CD14-positive monocyte (primary cell): ENCODE data around the gene FBXW7. TPM values are rescaled to one million over a fixed set of nuclear protein-coding genes. Genes with fewer than 3 reads are reported as not detected.
A peak's percentile ranks its signal among the peaks of the same experiment; 100 is the strongest.

Experiments used
- DNase-seq, 3 donors: peaks; one replicate each; pipeline ENCODE4 v3.0.0-alpha.2; 2011 to 2022
- H2AFZ ChIP-seq: 2 replicates; pipeline ENCODE4 v1.6.0; 2012; ENCODE audit warnings: mild to moderate bottlenecking, low read depth, low read length, inconsistent platforms; ENCODE audit not compliant: insufficient read depth, poor library complexity, severe bottlenecking
- H3K27ac ChIP-seq, 2 donors: 1 replicate in 1 of 2; 2 replicates in 1 of 2; pipeline ENCODE4 v1.5.1; 2012 to 2013; ENCODE audit warnings: low read length in 2 of 2, control low read depth in 1 of 2, inconsistent platforms in 1 of 2, low read depth in 1 of 2, mild to moderate bottlenecking in 1 of 2
- H3K27me3 ChIP-seq, 2 donors: one replicate each; pipeline versions ENCODE4 v1.6.0 to v1.6.1; 2011 to 2013; ENCODE audit warnings: low read length in 2 of 2; ENCODE audit not compliant: control insufficient read depth in 2 of 2, insufficient read depth in 2 of 2
- H3K36me3 ChIP-seq, 2 donors: replicated peaks in 1 of 2; 1 replicate in 1 of 2; 2 replicates in 1 of 2; pipeline versions ENCODE4 v1.5.1 to v1.6.1; 2012 to 2013; ENCODE audit warnings: low read length in 2 of 2, control low read depth in 1 of 2, inconsistent platforms in 1 of 2, mild to moderate bottlenecking in 1 of 2; ENCODE audit not compliant: insufficient read depth in 2 of 2, control insufficient read depth in 1 of 2
- H3K4me1 ChIP-seq, 2 donors: 1 replicate in 1 of 2; 2 replicates in 1 of 2; pipeline versions ENCODE4 v1.5.1 to v1.6.1; 2012 to 2013; ENCODE audit warnings: low read length in 2 of 2, control low read depth in 1 of 2, inconsistent platforms in 1 of 2, mild to moderate bottlenecking in 1 of 2, moderate library complexity in 1 of 2; ENCODE audit not compliant: insufficient read depth in 2 of 2, control insufficient read depth in 1 of 2
- H3K4me2 ChIP-seq: replicated peaks from 2 replicates; pipeline ENCODE3; 2012; ENCODE audit warnings: low read length, moderate library complexity, mild to moderate bottlenecking; ENCODE audit not compliant: poor library complexity, severe bottlenecking; ENCODE audit errors: extremely low read depth
- H3K4me3 ChIP-seq, 3 experiments: fragments of 200-600 bp in 1 of 3; sonication (generic) in 1 of 3; replicated peaks in 1 of 3; 1 replicate in 2 of 3; 2 replicates in 1 of 3; pipeline ENCODE4 v1.5.1; 2011 to 2013; ENCODE audit warnings: low read length in 3 of 3, mild to moderate bottlenecking in 3 of 3, control low read depth in 2 of 3, low read depth in 2 of 3, inconsistent platforms in 1 of 3, moderate library complexity in 1 of 3
- H3K79me2 ChIP-seq: 2 replicates; pipeline ENCODE4 v1.6.0; 2012; ENCODE audit warnings: mild to moderate bottlenecking, control low read depth, inconsistent platforms, low read length, moderate library complexity; ENCODE audit not compliant: insufficient read depth
- H3K9ac ChIP-seq: 2 replicates; pipeline ENCODE4 v1.6.0; 2017; ENCODE audit warnings: low read length, mild to moderate bottlenecking; ENCODE audit not compliant: insufficient read depth, poor library complexity, severe bottlenecking
- H3K9me3 ChIP-seq, 2 donors: replicated peaks in 1 of 2; 1 replicate in 1 of 2; 2 replicates in 1 of 2; pipeline versions ENCODE4 v1.5.1 to v1.6.1; 2012 to 2013; ENCODE audit warnings: low read length in 2 of 2, control low read depth in 1 of 2; ENCODE audit not compliant: control insufficient read depth in 1 of 2, insufficient read depth in 1 of 2
- H4K20me1 ChIP-seq: 2 replicates; pipeline ENCODE4 v1.6.0; 2012; ENCODE audit warnings: mild to moderate bottlenecking, low read length, control low read depth, moderate library complexity; ENCODE audit not compliant: insufficient read depth
- H3K27ac Mint-ChIP-seq, 7 donors: one replicate each; pipeline ENCODE4 v1.8.0; 2020; ENCODE audit warnings: mild to moderate bottlenecking in 7 of 7, mixed read lengths in 7 of 7, moderate library complexity in 6 of 7, inconsistent platforms in 2 of 7
- H3K27me3 Mint-ChIP-seq, 3 donors: one replicate each; pipeline ENCODE4 v1.8.0; 2021 to 2022; ENCODE audit warnings: low read depth in 3 of 3, mild to moderate bottlenecking in 3 of 3, mixed read lengths in 3 of 3, moderate library complexity in 3 of 3, inconsistent platforms in 1 of 3
- H3K36me3 Mint-ChIP-seq, 2 donors: one replicate each; pipeline ENCODE4 v1.8.0; 2020; ENCODE audit warnings: mixed read lengths in 2 of 2, inconsistent platforms in 1 of 2, mild to moderate bottlenecking in 1 of 2
- H3K4me1 Mint-ChIP-seq: one replicate; pipeline ENCODE4 v1.8.0; 2020; ENCODE audit warnings: mild to moderate bottlenecking, mixed read lengths
- H3K4me3 Mint-ChIP-seq, 2 donors: one replicate each; pipeline ENCODE4 v1.8.0; 2020; ENCODE audit warnings: mild to moderate bottlenecking in 2 of 2, mixed read lengths in 2 of 2, moderate library complexity in 1 of 2
- H3K9me3 Mint-ChIP-seq, 7 donors: one replicate each; pipeline ENCODE4 v1.8.0; 2020 to 2022; ENCODE audit warnings: mixed read lengths in 7 of 7, mild to moderate bottlenecking in 6 of 7, moderate library complexity in 6 of 7, inconsistent platforms in 2 of 7
- CTCF ChIP-seq: fragments of 200-600 bp; IDR thresholded peaks from one replicate; pipeline ENCODE4 v1.8.0; 2022; ENCODE audit warnings: antibody characterized with exemption, mild to moderate bottlenecking
- WGBS: methylation state at CpG from one replicate; pipeline ENCODE4 v1.1.5; 2013; ENCODE audit warnings: missing lambda C conversion rate; ENCODE audit not compliant: insufficient coverage; 5-methylcytosine and 5-hydroxymethylcytosine counted together
- intact Hi-C, 2 donors: fragments of 100-400 bp; cut with micrococcal nuclease; formaldehyde crosslinking; loops; one replicate each; pipeline versions ENCODE4 v1.15.0 to v1.15.1; 2023
- polyA plus RNA-seq, 3 donors: library from polyadenylated mRNA; depleted of rRNA in 1 of 3; unstranded in 2 of 3; stranded (reverse) in 1 of 3; fragments of 300-500 nt in 2 of 3; fragments of >200 nt in 1 of 3; fragmentation: Illumina TruSeq in 2 of 3; gene quantifications; 1 replicate in 2 of 3; 2 replicates in 1 of 3; pipeline ENCODE4 v1.2.3, GENCODE V29; 2012 to 2021

Gene FBXW7
- polyA plus RNA-seq, 3 donors, result 25.1 to 44.9 (median 35.6) TPM

DNA sequence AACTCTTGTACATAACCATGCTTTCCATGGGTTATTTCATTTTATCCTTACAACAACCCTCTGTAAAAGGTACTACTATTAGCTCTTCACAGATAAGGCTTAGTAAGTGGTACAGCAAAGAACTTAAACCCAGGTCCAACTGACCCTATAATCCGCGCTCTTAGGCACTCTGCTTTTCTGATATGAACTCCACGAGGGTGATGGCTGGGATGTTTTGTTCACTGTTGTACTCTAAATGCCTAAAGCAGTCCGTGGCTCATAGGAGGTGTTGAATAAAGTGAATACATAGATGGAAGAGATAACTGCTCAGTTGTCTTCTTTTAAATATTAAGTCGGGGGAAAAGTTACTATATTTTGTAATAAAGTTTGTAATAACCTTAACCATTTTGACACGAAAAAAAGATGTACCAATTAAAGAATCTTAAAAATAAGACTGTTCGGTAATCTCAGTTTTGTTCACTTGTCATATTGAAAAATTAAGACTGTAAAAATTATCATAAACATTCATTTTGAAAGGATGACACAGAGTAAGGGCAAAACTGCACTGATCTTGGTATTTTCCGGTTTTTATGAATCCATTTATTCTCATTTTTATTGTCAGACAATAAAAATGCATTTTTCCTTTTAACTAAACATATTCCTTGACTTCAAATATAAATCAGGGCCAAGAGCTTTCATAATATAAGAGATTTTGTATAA, 166.5 kb downstream of the FBXW7 start:
- H3K4me3 Mint-ChIP-seq, result no peak overlapping the region
- H3K27me3 ChIP-seq, result no peaks in the 10 kb centered on the region
- H3K4me1 ChIP-seq, result no peaks in the 10 kb centered on the region
- H3K27ac Mint-ChIP-seq, result no peak overlapping the region
- peaks cover 8% of the 10 kb centered on the region for H3K79me2 ChIP-seq
- H3K4me3 ChIP-seq, result no peak overlapping the region
- no peak overlapping the region for H2AFZ ChIP-seq
- no peak overlapping the region for H3K4me2 ChIP-seq
- H3K9ac ChIP-seq, result no peak overlapping the region
- no peaks in the 10 kb centered on the region for H3K4me1 Mint-ChIP-seq
- peaks cover 10 to 12% of the 10 kb centered on the region in 2 donors for H3K36me3 Mint-ChIP-seq
- H3K9me3 Mint-ChIP-seq, result peaks cover 0 to 4% (median 3%) of the 10 kb centered on the region in 7 donors
- intact Hi-C loops, result no loop called here
- WGBS, result 95% methylated on average over 3 of the region's 8 CpGs
- H3K36me3 ChIP-seq, result peaks cover 2 to 12% of the 10 kb centered on the region in 2 donors
- H3K27me3 Mint-ChIP-seq, result no peaks in the 10 kb centered on the region
- no peak for DNase-seq
- peaks cover 78% of the 10 kb centered on the region for H4K20me1 ChIP-seq
- H3K9me3 ChIP-seq, result no peaks in the 10 kb centered on the region
- H3K27ac ChIP-seq, result no peak overlapping the region
- no peak for TF ChIP-seq CTCF

- peaks cover 10 to 12% of the 10 kb centered on the region in 2 donors for H3K36me3 Mint-ChIP-seq
- H3K27ac Mint-ChIP-seq, result no peak overlapping the region
- H3K27me3 Mint-ChIP-seq, result no peaks in the 10 kb centered on the region
- WGBS, result 100% methylated on average over 2 of the region's 3 CpGs
- Histone ChIP-seq H3K4me3 (no peak overlapping the region), H4K20me1 (peaks cover 75% of the 10 kb centered on the region), H3K9ac (peak overlapping the region; percentile 19), H3K9me3 (no peaks in the 10 kb centered on the region), H3K27ac (no peak overlapping the region), H3K4me2 (no peak overlapping the region), H3K4me1 (no peaks in the 10 kb centered on the region), H3K36me3 (peaks cover 2 to 18% of the 10 kb centered on the region in 2 donors), H3K27me3 (no peaks in the 10 kb centered on the region), H2AFZ (no peak overlapping the region), H3K79me2 (peaks cover 8% of the 10 kb centered on the region)
- peaks cover 0 to 4% (median 3%) of the 10 kb centered on the region in 7 donors for H3K9me3 Mint-ChIP-seq
- DNase-seq, result no peak
- no peak for TF ChIP-seq CTCF
- H3K4me1 Mint-ChIP-seq, result peaks cover 2% of the 10 kb centered on the region
- intact Hi-C loops, result no loop called here
- no peak overlapping the region for H3K4me3 Mint-ChIP-seq
Measured at GRCh38 chr4:152368001-152368400, 167.9 kb downstream of the FBXW7 start.
